GM23248 (cell line): ENCODE results near the gene BAHCC1. TPM values are rescaled to one million over a fixed set of nuclear protein-coding genes. Genes with fewer than 3 reads are reported as not detected.

Experiments
- DNase-seq: peaks from one replicate; pipeline ENCODE4 v3.0.0-alpha.2; 2015
- H2AFZ ChIP-seq: fragments of 200-600 bp; sonication (generic); 2 replicates; pipeline ENCODE4 v1.6.1; 2016; ENCODE audit warnings: antibody characterized with exemption
- H3F3A ChIP-seq: fragments of 200-600 bp; sonication (generic); 2 replicates; pipeline ENCODE4 v1.6.1; 2016; ENCODE audit warnings: mild to moderate bottlenecking, antibody characterized with exemption, mixed run types; ENCODE audit not compliant: insufficient read depth
- H3K27ac ChIP-seq: fragments of 200-600 bp; sonication (generic); 2 replicates; pipeline ENCODE4 v1.5.1; 2016; ENCODE audit warnings: mild to moderate bottlenecking
- H3K27me3 ChIP-seq: fragments of 200-600 bp; sonication (generic); replicated peaks from 2 replicates; pipeline ENCODE4 v1.6.1; 2016; ENCODE audit warnings: mild to moderate bottlenecking; ENCODE audit not compliant: insufficient read depth
- H3K36me3 ChIP-seq: fragments of 200-600 bp; sonication (generic); 2 replicates; pipeline ENCODE4 v1.6.1; 2016; ENCODE audit warnings: low read depth, mild to moderate bottlenecking
- H3K4me1 ChIP-seq: fragments of 200-600 bp; sonication (generic); 2 replicates; pipeline ENCODE4 v1.6.1; 2016; ENCODE audit warnings: mild to moderate bottlenecking; ENCODE audit not compliant: insufficient read depth
- H3K4me2 ChIP-seq: fragments of 200-600 bp; sonication (generic); one replicate; pipeline ENCODE4 v1.6.1; 2016; ENCODE audit warnings: mild to moderate bottlenecking; ENCODE audit not compliant: unreplicated experiment
- H3K4me3 ChIP-seq: fragments of 200-600 bp; sonication (generic); 2 replicates; pipeline ENCODE4 v1.5.1; 2016; ENCODE audit warnings: mild to moderate bottlenecking
- H3K79me2 ChIP-seq: fragments of 200-600 bp; sonication (generic); 2 replicates; pipeline ENCODE4 v1.6.1; 2016; ENCODE audit warnings: mild to moderate bottlenecking; ENCODE audit not compliant: insufficient read depth
- H3K9ac ChIP-seq: fragments of 200-600 bp; sonication (generic); 2 replicates; pipeline ENCODE4 v1.6.1; 2016; ENCODE audit warnings: mild to moderate bottlenecking
- H3K9me2 ChIP-seq: fragments of 200-600 bp; sonication (generic); 2 replicates; pipeline ENCODE4 v1.6.1; 2016; ENCODE audit warnings: mixed run types, mild to moderate bottlenecking, moderate library complexity; ENCODE audit not compliant: insufficient read depth
- H3K9me3 ChIP-seq: fragments of 200-600 bp; sonication (generic); one replicate; pipeline ENCODE4 v1.6.1; 2017; ENCODE audit warnings: low read depth
- H4K20me1 ChIP-seq: fragments of 200-600 bp; sonication (generic); 2 replicates; pipeline ENCODE4 v1.6.0; 2016; ENCODE audit not compliant: insufficient read depth
- EZH2 ChIP-seq: fragments of 200-600 bp; sonication (generic); IDR thresholded peaks from 2 replicates; pipeline ENCODE4 v1.6.1; 2018; ENCODE audit warnings: antibody characterized with exemption, mild to moderate bottlenecking; ENCODE audit not compliant: insufficient read depth, poor library complexity, severe bottlenecking
- EZH2phosphoT487 ChIP-seq: fragments of 200-600 bp; sonication (generic); IDR thresholded peaks from 2 replicates; pipeline ENCODE4 v1.6.1; 2018; ENCODE audit warnings: antibody characterized with exemption, moderate library complexity, mild to moderate bottlenecking, low read depth; ENCODE audit not compliant: insufficient read depth
- WGBS, 2 experiments: methylation state at CpG; one replicate each; pipeline ENCODE4 v1.1.6; 2015 to 2017; ENCODE audit warnings: low lambda C conversion rate in 2 of 2, low coverage in 1 of 2; ENCODE audit errors: missing lambda C conversion rate in 2 of 2; 5-methylcytosine and 5-hydroxymethylcytosine counted together
- in situ Hi-C: fragments of 300-500 bp; cut with MboI; formaldehyde crosslinking; loops from 2 replicates; pipeline ENCODE4 v1.15.0; 2020
- polyA plus RNA-seq: library from polyadenylated mRNA; unstranded; fragments of >200 nt; fragmentation: Nextera tagmentation; extraction: Ambion mirVana; gene quantifications from 2 replicates; pipeline ENCODE4 v1.2.1, GENCODE V29; 2016
- total RNA-seq: library from RNA; depleted of rRNA; stranded (reverse); fragments of >200 nt; shearing (Covaris generic); gene quantifications from 2 replicates; pipeline ENCODE4 v1.2.3, GENCODE V29; 2014

The BAHCC1 gene
- total and polyA plus RNA-seq, 2 experiments from 2014 or later: 1.3 to 3.0 TPM

GRCh38 chr17:81448950-81449349 lies 53.7 kb downstream of the BAHCC1 start:
- 91 to 92% methylated on average over 11 to 12 of the region's 12 CpGs for WGBS, 2 experiments
- no peaks in the 10 kb centered on the region for H3F3A ChIP-seq
- H2AFZ ChIP-seq: no peak overlapping the region
- H4K20me1 ChIP-seq: no peaks in the 10 kb centered on the region
- no peaks in the 10 kb centered on the region for H3K4me1 ChIP-seq
- no peak overlapping the region for H3K27ac ChIP-seq
- H3K9me3 ChIP-seq: no peaks in the 10 kb centered on the region
- H3K9ac ChIP-seq: no peak overlapping the region
- no peak overlapping the region for H3K4me2 ChIP-seq
- in situ Hi-C loops: no loop called here
- DNase-seq: no peak
- no peaks in the 10 kb centered on the region for H3K79me2 ChIP-seq
- TF ChIP-seq EZH2: no peak
- no peak for TF ChIP-seq EZH2phosphoT487
- H3K4me3 ChIP-seq: no peak overlapping the region
- no peaks in the 10 kb centered on the region for H3K9me2 ChIP-seq
- no peaks in the 10 kb centered on the region for H3K36me3 ChIP-seq
- H3K27me3 ChIP-seq: no peaks in the 10 kb centered on the region

GRCh38 chr17:81449351-81449750 lies 54.1 kb downstream of the BAHCC1 start:
- H3K4me2 ChIP-seq: no peak overlapping the region
- 72 to 75% methylated on average over 6 to 7 of the region's 8 CpGs for WGBS, 2 experiments
- H3F3A ChIP-seq: no peaks in the 10 kb centered on the region
- in situ Hi-C loops: no loop called here
- H3K4me1 ChIP-seq: no peaks in the 10 kb centered on the region
- no peak overlapping the region for H2AFZ ChIP-seq
- no peak overlapping the region for H3K9ac ChIP-seq
- no peaks in the 10 kb centered on the region for H4K20me1 ChIP-seq
- H3K4me3 ChIP-seq: no peak overlapping the region
- H3K9me2 ChIP-seq: no peaks in the 10 kb centered on the region
- H3K27me3 ChIP-seq: no peaks in the 10 kb centered on the region
- TF ChIP-seq EZH2phosphoT487 (no peak), EZH2 (no peak)
- H3K9me3 ChIP-seq: no peaks in the 10 kb centered on the region
- DNase-seq: no peak
- no peaks in the 10 kb centered on the region for H3K36me3 ChIP-seq
- H3K27ac ChIP-seq: no peak overlapping the region
- no peaks in the 10 kb centered on the region for H3K79me2 ChIP-seq

GRCh38 chr17:81451823-81452222 lies 56.6 kb downstream of the BAHCC1 start:
- no peaks in the 10 kb centered on the region for H4K20me1 ChIP-seq
- WGBS, 2 experiments: 93 to 97% methylated on average over 24 to 26 of the region's 26 CpGs
- no peaks in the 10 kb centered on the region for H3K9me3 ChIP-seq
- no peak for TF ChIP-seq EZH2phosphoT487
- TF ChIP-seq EZH2: no peak
- no peak for DNase-seq
- in situ Hi-C loops: no loop called here
- no peaks in the 10 kb centered on the region for H3K9me2 ChIP-seq
- no peaks in the 10 kb centered on the region for H3K27me3 ChIP-seq
- no peak overlapping the region for H2AFZ ChIP-seq
- H3K9ac ChIP-seq: no peak overlapping the region
- H3K79me2 ChIP-seq: no peaks in the 10 kb centered on the region
- H3K36me3 ChIP-seq: no peaks in the 10 kb centered on the region
- H3K4me2 ChIP-seq: no peak overlapping the region
- H3F3A ChIP-seq: no peaks in the 10 kb centered on the region
- H3K4me1 ChIP-seq: no peaks in the 10 kb centered on the region
- H3K4me3 ChIP-seq: no peak overlapping the region
- H3K27ac ChIP-seq: no peak overlapping the region

GRCh38 chr17:81452551-81452950 lies 57.3 kb downstream of the BAHCC1 start:
- H3K4me1 ChIP-seq: no peaks in the 10 kb centered on the region
- H3K36me3 ChIP-seq: no peaks in the 10 kb centered on the region
- no peak for DNase-seq
- no peaks in the 10 kb centered on the region for H3K9me2 ChIP-seq
- H3K4me3 ChIP-seq: no peak overlapping the region
- no peak for TF ChIP-seq EZH2phosphoT487
- H3K27me3 ChIP-seq: no peaks in the 10 kb centered on the region
- in situ Hi-C loops: no loop called here
- H3K9ac ChIP-seq: no peak overlapping the region
- 93 to 94% methylated on average over 15 to 23 of the region's 23 CpGs for WGBS, 2 experiments
- H2AFZ ChIP-seq: no peak overlapping the region
- H3K79me2 ChIP-seq: no peaks in the 10 kb centered on the region
- H3F3A ChIP-seq: no peaks in the 10 kb centered on the region
- no peaks in the 10 kb centered on the region for H3K9me3 ChIP-seq
- H4K20me1 ChIP-seq: no peaks in the 10 kb centered on the region
- H3K4me2 ChIP-seq: no peak overlapping the region
- H3K27ac ChIP-seq: no peak overlapping the region

- in situ Hi-C loops: no loop called here
- Histone ChIP-seq H3F3A (no peaks in the 10 kb centered on the region), H3K9me3 (no peaks in the 10 kb centered on the region), H3K4me2 (no peak overlapping the region), H2AFZ (no peak overlapping the region), H3K27ac (no peak overlapping the region), H3K9me2 (no peaks in the 10 kb centered on the region), H3K9ac (no peak overlapping the region), H4K20me1 (no peaks in the 10 kb centered on the region), H3K4me3 (no peak overlapping the region), H3K4me1 (no peaks in the 10 kb centered on the region), H3K36me3 (no peaks in the 10 kb centered on the region), H3K27me3 (no peaks in the 10 kb centered on the region), H3K79me2 (no peaks in the 10 kb centered on the region)
- WGBS, 2 experiments: 95 to 97% methylated on average over 28 to 30 of the region's 30 CpGs
- DNase-seq: no peak
- TF ChIP-seq EZH2 (no peak), EZH2phosphoT487 (no peak)
Observed at GRCh38 chr17:81453076-81453475, 57.8 kb downstream of the BAHCC1 start.
